IMR-90 (cell line): ENCODE results near the gene CD70. TPM values are rescaled to one million over a fixed set of nuclear protein-coding genes. Genes with fewer than 3 reads are reported as not detected.

Experiments used
- ATAC-seq: fragments of 200-7000 bp; cut with Tn5 transposase; 2 replicates; pipeline ENCODE4 v1.9.1; 2020; ENCODE audit warnings: low read depth, mild to moderate bottlenecking, moderate library complexity
- BruUV-seq: library from RNA; stranded (reverse); fragments of 400-500 nt; replicated peaks from 2 replicates; lab custom pipeline; 2021; lab: Mats Ljungman, UMichigan
- CTCF ChIA-PET: fragments of 300-600 bp; formaldehyde crosslinking; extraction: SDS; loops from one replicate; lab custom pipeline; 2021; ENCODE audit warnings: antibody characterized with exemption; lab: Yijun Ruan, JAX
- POLR2A ChIA-PET: fragments of 300-600 bp; sonication (Branson Sonifier 250); formaldehyde crosslinking; loops from one replicate; lab custom pipeline; 2022; ENCODE audit warnings: antibody characterized with exemption; ENCODE audit not compliant: unreplicated experiment; lab: Charles Lee
- DNase-seq: peaks from one replicate; pipeline ENCODE4 v3.0.0; 2013
- H2AFZ ChIP-seq: replicated peaks from 2 replicates; pipeline ENCODE3; 2013; ENCODE audit warnings: low read length, mild to moderate bottlenecking; ENCODE audit not compliant: poor library complexity
- H2AK5ac ChIP-seq: 2 replicates; pipeline ENCODE4 v1.6.1; 2013; ENCODE audit warnings: low read depth, low read length, inconsistent platforms
- H2AK9ac ChIP-seq: replicated peaks from 2 replicates; pipeline ENCODE3; 2013; ENCODE audit warnings: mild to moderate bottlenecking, low read depth, low read length, moderate library complexity; ENCODE audit not compliant: poor library complexity
- H2BK120ac ChIP-seq: 2 replicates; pipeline ENCODE4 v1.6.1; 2013; ENCODE audit warnings: low read depth, low read length, inconsistent platforms
- H2BK15ac ChIP-seq: 3 replicates; pipeline ENCODE4 v1.6.1; 2013; ENCODE audit warnings: low read depth, low read length, inconsistent platforms
- H2BK20ac ChIP-seq: 2 replicates; pipeline ENCODE4 v1.6.1; 2013; ENCODE audit warnings: low read depth, mild to moderate bottlenecking, inconsistent platforms, low read length, moderate library complexity
- H2BK5ac ChIP-seq: 2 replicates; pipeline ENCODE4 v1.6.1; 2013; ENCODE audit warnings: mild to moderate bottlenecking, low read depth, low read length, inconsistent platforms; ENCODE audit not compliant: poor library complexity, severe bottlenecking
- H3K14ac ChIP-seq: replicated peaks from 2 replicates; pipeline ENCODE4 v1.6.1; 2013; ENCODE audit warnings: low read depth, low read length, inconsistent platforms
- H3K18ac ChIP-seq: 2 replicates; pipeline ENCODE4 v1.6.1; 2013; ENCODE audit warnings: low read depth, low read length, control low read depth
- H3K23ac ChIP-seq: 2 replicates; pipeline ENCODE4 v1.6.1; 2013; ENCODE audit warnings: low read depth, low read length, inconsistent platforms
- H3K27ac ChIP-seq: 2 replicates; pipeline ENCODE4 v1.5.1; 2013; ENCODE audit warnings: mild to moderate bottlenecking, control low read depth, low read length; ENCODE audit not compliant: insufficient read depth
- H3K27me3 ChIP-seq: 2 replicates; pipeline ENCODE4 v1.6.1; 2013; ENCODE audit warnings: low read length; ENCODE audit not compliant: control insufficient read depth, insufficient read depth
- H3K36me3 ChIP-seq: 2 replicates; pipeline ENCODE4 v1.6.1; 2013; ENCODE audit warnings: low read length, mixed read lengths; ENCODE audit not compliant: control insufficient read depth, insufficient read depth
- H3K4ac ChIP-seq: 2 replicates; pipeline ENCODE4 v1.6.1; 2013; ENCODE audit warnings: low read depth, low read length, inconsistent platforms
- H3K4me1 ChIP-seq: 2 replicates; pipeline ENCODE4 v1.6.1; 2013; ENCODE audit warnings: low read length, mixed read lengths; ENCODE audit not compliant: control insufficient read depth, insufficient read depth
- H3K4me2 ChIP-seq: 2 replicates; pipeline ENCODE4 v1.6.1; 2013; ENCODE audit warnings: low read depth, mild to moderate bottlenecking, control low read depth, low read length, moderate library complexity
- H3K4me3 ChIP-seq: 2 replicates; pipeline ENCODE4 v1.5.1; 2013; ENCODE audit warnings: low read depth, mild to moderate bottlenecking, control low read depth, low read length, moderate library complexity; ENCODE audit not compliant: insufficient read depth
- H3K56ac ChIP-seq: 2 replicates; pipeline ENCODE4 v1.6.1; 2013; ENCODE audit warnings: low read length, inconsistent platforms; ENCODE audit not compliant: insufficient read depth; ENCODE audit errors: extremely low read depth
- H3K79me1 ChIP-seq, 2 experiments: 2 replicates each; pipeline ENCODE4 v1.6.1; 2013; ENCODE audit warnings: low read length in 2 of 2, inconsistent platforms in 1 of 2, low read depth in 1 of 2
- H3K9ac ChIP-seq: 2 replicates; pipeline ENCODE4 v1.6.1; 2013; ENCODE audit warnings: low read depth, low read length, control low read depth
- H3K9me1 ChIP-seq: 2 replicates; pipeline ENCODE4 v1.6.1; 2013; ENCODE audit warnings: low read length, inconsistent platforms; ENCODE audit not compliant: insufficient read depth
- H3K9me3 ChIP-seq: 2 replicates; pipeline ENCODE4 v1.6.1; 2013; ENCODE audit warnings: low read length; ENCODE audit not compliant: control insufficient read depth, insufficient read depth
- H4K20me1 ChIP-seq: 2 replicates; pipeline ENCODE4 v1.6.1; 2013; ENCODE audit warnings: low read length, inconsistent platforms; ENCODE audit not compliant: insufficient read depth
- H4K5ac ChIP-seq: 2 replicates; pipeline ENCODE4 v1.6.1; 2013; ENCODE audit warnings: mild to moderate bottlenecking, low read depth, low read length, control low read depth
- H4K8ac ChIP-seq, 2 experiments: 2 replicates each; pipeline ENCODE4 v1.6.1; 2013; ENCODE audit warnings: low read depth in 2 of 2, low read length in 2 of 2, control low read depth in 1 of 2, inconsistent platforms in 1 of 2
- H4K91ac ChIP-seq: 2 replicates; pipeline ENCODE4 v1.6.1; 2013; ENCODE audit warnings: low read depth, low read length, inconsistent platforms; ENCODE audit not compliant: insufficient read depth
- BHLHE40 ChIP-seq: fragments of 150-350 bp; IDR thresholded peaks from 2 replicates; pipeline ENCODE4 v1.6.1; 2016; ENCODE audit warnings: mild to moderate bottlenecking, low read depth, low read length
- CEBPB ChIP-seq: IDR thresholded peaks from 2 replicates; pipeline ENCODE4 v1.6.1; 2012; ENCODE audit warnings: low read depth, low read length, improper control_type of control experiment
- CHD1 ChIP-seq: IDR thresholded peaks from 2 replicates; pipeline ENCODE4 v1.6.1; 2012; ENCODE audit warnings: low read depth, low read length, improper control_type of control experiment
- FOS ChIP-seq: fragments of 150-350 bp; IDR thresholded peaks from 2 replicates; pipeline ENCODE4 v1.6.1; 2016; ENCODE audit warnings: low read depth, low read length
- MAFK ChIP-seq: IDR thresholded peaks from 2 replicates; pipeline ENCODE4 v1.6.1; 2012; ENCODE audit warnings: low read depth, low read length, improper control_type of control experiment
- MAZ ChIP-seq: IDR thresholded peaks from 2 replicates; pipeline ENCODE4 v1.6.1; 2012; ENCODE audit warnings: low read depth, mild to moderate bottlenecking, low read length, improper control_type of control experiment, moderate library complexity, borderline replicate concordance
- MXI1 ChIP-seq: IDR thresholded peaks from 2 replicates; pipeline ENCODE4 v1.6.1; 2012; ENCODE audit warnings: low read depth, mild to moderate bottlenecking, low read length, moderate library complexity, borderline replicate concordance
- NFE2L2 ChIP-seq: fragments of 150-350 bp; IDR thresholded peaks from 2 replicates; pipeline ENCODE4 v1.6.1; 2016; ENCODE audit warnings: low read depth, mild to moderate bottlenecking, low read length
- POLR2A ChIP-seq: IDR thresholded peaks from 2 replicates; pipeline ENCODE4 v1.6.1; 2012; ENCODE audit warnings: mild to moderate bottlenecking, low read depth, low read length
- RAD21 ChIP-seq: IDR thresholded peaks from 2 replicates; pipeline ENCODE4 v1.6.1; 2012; ENCODE audit warnings: low read length, improper control_type of control experiment
- RCOR1 ChIP-seq: IDR thresholded peaks from 2 replicates; pipeline ENCODE4 v1.6.1; 2012; ENCODE audit warnings: mild to moderate bottlenecking, low read length, improper control_type of control experiment; ENCODE audit not compliant: insufficient replicate concordance
- RFX5 ChIP-seq: IDR thresholded peaks from 2 replicates; pipeline ENCODE4 v1.8.0; 2012; ENCODE audit warnings: low read depth, mild to moderate bottlenecking, low read length, moderate library complexity
- SMC3 ChIP-seq: fragments of 150-350 bp; IDR thresholded peaks from 2 replicates; pipeline ENCODE4 v1.6.1; 2016; ENCODE audit warnings: low read depth, mild to moderate bottlenecking, antibody characterized with exemption, low read length, moderate library complexity
- USF2 ChIP-seq: fragments of 150-350 bp; IDR thresholded peaks from 2 replicates; pipeline ENCODE4 v1.6.1; 2017; ENCODE audit warnings: mild to moderate bottlenecking, antibody characterized with exemption, low read length, low read depth
- WGBS, 2 experiments: methylation state at CpG; one replicate each; pipeline versions ENCODE4 v1.1.5 to v1.1.7; 2013; ENCODE audit warnings: missing lambda C conversion rate in 2 of 2; ENCODE audit not compliant: insufficient read length in 1 of 2; ENCODE audit errors: extremely low coverage in 2 of 2; 5-methylcytosine and 5-hydroxymethylcytosine counted together
- dilution Hi-C: fragments of 300-500 bp; cut with HindIII; formaldehyde crosslinking; loops from one replicate; pipeline ENCODE4 v1.14.3; 2018; ENCODE audit warnings: low sequenced_read_pairs; ENCODE audit not compliant: unreplicated experiment
- in situ Hi-C: fragments of 300-500 bp; cut with MboI; formaldehyde crosslinking; loops from 3 replicates; pipeline ENCODE4 v1.14.3; 2019; ENCODE audit warnings: low sequenced_read_pairs, inconsistent platforms, mixed read lengths
- intact Hi-C: fragments of 100-400 bp; cut with micrococcal nuclease; formaldehyde crosslinking; loops from 2 replicates; pipeline ENCODE4 v1.10.0; 2022
- polyA plus RNA-seq, 3 experiments: library from polyadenylated mRNA; depleted of rRNA; stranded (reverse); fragments of >200 nt; gene quantifications; 2 replicates each; pipeline ENCODE4 v1.2.3, GENCODE V29; 2012; ENCODE audit warnings: low replicate concordance in 1 of 3
- total RNA-seq: library from RNA; depleted of rRNA; stranded (reverse); fragments of >200 nt; gene quantifications from 2 replicates; pipeline ENCODE4 v1.2.3, GENCODE V29; 2012
- TF ChIP-seq, protein P1 (sequence below): fragments of 150-350 bp; IDR thresholded peaks from 2 replicates; pipeline ENCODE4 v1.6.1; 2016; ENCODE audit warnings: low read depth, mild to moderate bottlenecking, low read length, moderate library complexity, borderline replicate concordance
- TF ChIP-seq, protein P2 (sequence below): conservative IDR thresholded peaks from 2 replicates; pipeline ENCODE4 v1.5.1; 2012; ENCODE audit warnings: mild to moderate bottlenecking, low read depth, low read length, improper control_type of control experiment

Gene CD70
- total and polyA plus RNA-seq, 2 of the 4 experiments (the other 2 are of a cell fraction), result not detected

DNA sequence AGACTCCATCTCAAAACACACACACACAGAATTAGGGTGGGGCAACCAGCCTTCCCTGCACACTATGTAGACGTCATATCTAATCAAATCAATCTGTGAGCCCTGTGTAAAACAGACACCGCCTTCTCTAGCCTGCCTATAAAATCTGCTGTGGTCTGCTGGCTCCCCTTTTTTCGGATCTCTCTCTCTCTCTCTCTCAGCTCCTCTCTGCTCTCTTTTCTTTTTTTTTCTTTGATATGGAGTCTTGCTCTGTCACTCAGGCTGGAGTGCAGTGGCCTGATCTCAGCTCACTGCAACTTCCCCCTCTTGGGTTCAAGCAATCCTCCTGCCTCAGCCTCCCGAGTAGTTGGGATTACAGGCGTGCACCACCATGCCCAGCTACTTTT, 11.8 kb upstream of the CD70 start:
- H3K23ac ChIP-seq, result no peak overlapping the region
- H3K18ac ChIP-seq, result no peak overlapping the region
- no peak overlapping the region for H3K27ac ChIP-seq
- no peak overlapping the region for H2AK9ac ChIP-seq
- ATAC-seq (no peak), DNase-seq (no peak)
- H3K9ac ChIP-seq, result no peak overlapping the region
- in situ Hi-C loops (no loop called here), intact Hi-C loops (no loop called here), dilution Hi-C loops (no loop called here)
- WGBS, 2 experiments, result no CpG with 5 or more reads among the region's 5 CpGs
- H2BK5ac ChIP-seq, result no peak overlapping the region
- H3K4me2 ChIP-seq, result no peak overlapping the region
- H2BK20ac ChIP-seq, result no peak overlapping the region
- ChIA-PET POLR2A (no interaction called here), CTCF (no interaction called here)
- no peak overlapping the region for H2AFZ ChIP-seq
- no peaks in the 10 kb centered on the region for H3K36me3 ChIP-seq
- no peak overlapping the region for H2BK15ac ChIP-seq
- no peak overlapping the region for H4K91ac ChIP-seq
- no peak overlapping the region for H2BK120ac ChIP-seq
- H4K8ac ChIP-seq, result no peak overlapping the region
- H3K9me3 ChIP-seq, result no peaks in the 10 kb centered on the region
- H3K4ac ChIP-seq, result no peak overlapping the region
- no TSS peak for BruUV-seq
- no peak overlapping the region for H3K14ac ChIP-seq
- H2AK5ac ChIP-seq, result no peak overlapping the region
- no peaks in the 10 kb centered on the region for H3K9me1 ChIP-seq
- H3K56ac ChIP-seq, result no peak overlapping the region
- no peak for TF ChIP-seq MAZ
- TF ChIP-seq MAFK, result no peak
- TF ChIP-seq RFX5, result no peak
- TF ChIP-seq USF2, result no peak
- no peak for TF ChIP-seq RCOR1
- no peak for TF ChIP-seq POLR2A
- no peak for TF ChIP-seq FOS
- TF ChIP-seq MXI1, result no peak
- no peak for TF ChIP-seq CHD1
- no peak for TF ChIP-seq RAD21
- TF ChIP-seq, protein P1, sequence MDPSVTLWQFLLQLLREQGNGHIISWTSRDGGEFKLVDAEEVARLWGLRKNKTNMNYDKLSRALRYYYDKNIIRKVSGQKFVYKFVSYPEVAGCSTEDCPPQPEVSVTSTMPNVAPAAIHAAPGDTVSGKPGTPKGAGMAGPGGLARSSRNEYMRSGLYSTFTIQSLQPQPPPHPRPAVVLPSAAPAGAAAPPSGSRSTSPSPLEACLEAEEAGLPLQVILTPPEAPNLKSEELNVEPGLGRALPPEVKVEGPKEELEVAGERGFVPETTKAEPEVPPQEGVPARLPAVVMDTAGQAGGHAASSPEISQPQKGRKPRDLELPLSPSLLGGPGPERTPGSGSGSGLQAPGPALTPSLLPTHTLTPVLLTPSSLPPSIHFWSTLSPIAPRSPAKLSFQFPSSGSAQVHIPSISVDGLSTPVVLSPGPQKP, result no peak
- no peak for TF ChIP-seq CEBPB
- TF ChIP-seq, protein P2, sequence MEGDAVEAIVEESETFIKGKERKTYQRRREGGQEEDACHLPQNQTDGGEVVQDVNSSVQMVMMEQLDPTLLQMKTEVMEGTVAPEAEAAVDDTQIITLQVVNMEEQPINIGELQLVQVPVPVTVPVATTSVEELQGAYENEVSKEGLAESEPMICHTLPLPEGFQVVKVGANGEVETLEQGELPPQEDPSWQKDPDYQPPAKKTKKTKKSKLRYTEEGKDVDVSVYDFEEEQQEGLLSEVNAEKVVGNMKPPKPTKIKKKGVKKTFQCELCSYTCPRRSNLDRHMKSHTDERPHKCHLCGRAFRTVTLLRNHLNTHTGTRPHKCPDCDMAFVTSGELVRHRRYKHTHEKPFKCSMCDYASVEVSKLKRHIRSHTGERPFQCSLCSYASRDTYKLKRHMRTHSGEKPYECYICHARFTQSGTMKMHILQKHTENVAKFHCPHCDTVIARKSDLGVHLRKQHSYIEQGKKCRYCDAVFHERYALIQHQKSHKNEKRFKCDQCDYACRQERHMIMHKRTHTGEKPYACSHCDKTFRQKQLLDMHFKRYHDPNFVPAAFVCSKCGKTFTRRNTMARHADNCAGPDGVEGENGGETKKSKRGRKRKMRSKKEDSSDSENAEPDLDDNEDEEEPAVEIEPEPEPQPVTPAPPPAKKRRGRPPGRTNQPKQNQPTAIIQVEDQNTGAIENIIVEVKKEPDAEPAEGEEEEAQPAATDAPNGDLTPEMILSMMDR, result no peak
- no peak for TF ChIP-seq BHLHE40
- TF ChIP-seq NFE2L2, result no peak
- TF ChIP-seq SMC3, result no peak
- no peaks in the 10 kb centered on the region for H4K20me1 ChIP-seq
- no peak overlapping the region for H3K4me3 ChIP-seq
- H3K27me3 ChIP-seq, result no peaks in the 10 kb centered on the region
- H3K4me1 ChIP-seq, result no peaks in the 10 kb centered on the region
- H4K5ac ChIP-seq, result no peak overlapping the region
- H3K79me1 ChIP-seq, result no peaks in the 10 kb centered on the region
